ENCODE measurements around the gene UQCC3. TPM values are rescaled to one million over a fixed set of nuclear protein-coding genes. Genes with fewer than 3 reads are reported as not detected.

The UQCC3 gene
- total RNA-seq, 1 experiment from 2014 or later = 13.9 TPM

GRCh38 chr11:62721994-62722393 is 50.5 kb downstream of the UQCC3 start:
- no peak for DNase-seq (ENCODE audit: extremely low read depth, low read depth)

Small RNA genes lying within 50 kb of the gene (small RNA-seq; reads per million reads assigned to genes)
- 0 reads per million in 2 experiments for gene SNORA57

Other genes starting within 250 kb of the UQCC3 start
- 80.2 and 86.0 TPM in 2 replicates for gene AHNAK, start 124.9 kb upstream of the UQCC3 start, total RNA-seq (2014; rRNA removed; shearing (Covaris generic))
- gene EEF1G, start 97.8 kb upstream of the UQCC3 start, total RNA-seq (2014; rRNA removed; shearing (Covaris generic)) = 2,030 and 2,160 TPM in 2 replicates
- 6.3 and 6.4 TPM in 2 replicates for gene TUT1, start 80.2 kb upstream of the UQCC3 start, total RNA-seq (2014; rRNA removed; shearing (Covaris generic))
- gene MTA2, start 69.8 kb upstream of the UQCC3 start, total RNA-seq (2014; rRNA removed; shearing (Covaris generic)) = 67.7 and 79.0 TPM in 2 replicates
- gene EML3, start 58.9 kb upstream of the UQCC3 start, total RNA-seq (2014; rRNA removed; shearing (Covaris generic)) = 14.6 and 18.4 TPM in 2 replicates
- gene ROM1, start 58.4 kb upstream of the UQCC3 start, total RNA-seq (2014; rRNA removed; shearing (Covaris generic)) = 1.2 and 3.0 TPM in 2 replicates
- gene B3GAT3, start 49.7 kb upstream of the UQCC3 start, total RNA-seq (2014; rRNA removed; shearing (Covaris generic)) = 22.6 TPM in 2 replicates
- gene GANAB, start 25.1 kb upstream of the UQCC3 start, total RNA-seq (2014; rRNA removed; shearing (Covaris generic)) = 172 and 229 TPM in 2 replicates
- gene INTS5, start 18.4 kb upstream of the UQCC3 start, total RNA-seq (2014; rRNA removed; shearing (Covaris generic)) = 11.1 and 11.4 TPM in 2 replicates
- 61.6 and 69.1 TPM in 2 replicates for gene C11orf98, start 6.5 kb upstream of the UQCC3 start, total RNA-seq (2014; rRNA removed; shearing (Covaris generic))
- gene CSKMT, start 6.4 kb upstream of the UQCC3 start, total RNA-seq (2014; rRNA removed; shearing (Covaris generic)) = 8.8 and 11.5 TPM in 2 replicates
- 5.4 and 5.5 TPM in 2 replicates for gene LBHD1, start 594 bp downstream of the UQCC3 start, total RNA-seq (2014; rRNA removed; shearing (Covaris generic))
- 82.6 and 93.2 TPM in 2 replicates for gene UBXN1, start 7.4 kb downstream of the UQCC3 start, total RNA-seq (2014; rRNA removed; shearing (Covaris generic))
- gene LRRN4CL, start 17.9 kb downstream of the UQCC3 start, total RNA-seq (2014; rRNA removed; shearing (Covaris generic)) = 0.02 TPM in 1 of 2 replicates, not detected in the other
- gene BSCL2, start 35.8 kb downstream of the UQCC3 start, total RNA-seq (2014; rRNA removed; shearing (Covaris generic)) = 57.4 and 59.2 TPM in 2 replicates
- gene GNG3, start 36.0 kb downstream of the UQCC3 start, total RNA-seq (2014; rRNA removed; shearing (Covaris generic)) = 0.17 TPM in 1 of 2 replicates, not detected in the other
- 4.4 and 7.5 TPM in 2 replicates for gene HNRNPUL2, start 55.8 kb downstream of the UQCC3 start, total RNA-seq (2014; rRNA removed; shearing (Covaris generic))
- gene TTC9C, start 56.8 kb downstream of the UQCC3 start, total RNA-seq (2014; rRNA removed; shearing (Covaris generic)) = 25.8 and 28.8 TPM in 2 replicates
- 4.1 and 5.5 TPM in 2 replicates for gene ZBTB3, start 82.5 kb downstream of the UQCC3 start, total RNA-seq (2014; rRNA removed; shearing (Covaris generic))
- 79.6 and 88.3 TPM in 2 replicates for gene POLR2G, start 89.9 kb downstream of the UQCC3 start, total RNA-seq (2014; rRNA removed; shearing (Covaris generic))
- 10.5 and 11.9 TPM in 2 replicates for gene TAF6L, start 99.7 kb downstream of the UQCC3 start, total RNA-seq (2014; rRNA removed; shearing (Covaris generic))
- gene TMEM179B, start 115.7 kb downstream of the UQCC3 start, total RNA-seq (2014; rRNA removed; shearing (Covaris generic)) = 38.4 and 44.3 TPM in 2 replicates
- 21.4 and 25.9 TPM in 2 replicates for gene TMEM223, start 120.3 kb downstream of the UQCC3 start, total RNA-seq (2014; rRNA removed; shearing (Covaris generic))
- 18.7 and 28.7 TPM in 2 replicates for gene NXF1, start 133.8 kb downstream of the UQCC3 start, total RNA-seq (2014; rRNA removed; shearing (Covaris generic))
- gene STX5, start 160.4 kb downstream of the UQCC3 start, total RNA-seq (2014; rRNA removed; shearing (Covaris generic)) = 14.7 and 15.9 TPM in 2 replicates
- not detected in 2 replicates for gene TEX54, start 161.2 kb downstream of the UQCC3 start, total RNA-seq (2014; rRNA removed; shearing (Covaris generic))
- 64.7 and 71.2 TPM in 2 replicates for gene WDR74, start 167.9 kb downstream of the UQCC3 start, total RNA-seq (2014; rRNA removed; shearing (Covaris generic))
- gene SLC3A2, start 209.2 kb downstream of the UQCC3 start, total RNA-seq (2014; rRNA removed; shearing (Covaris generic)) = 449 and 464 TPM in 2 replicates
- not detected in 2 replicates for gene CHRM1, start 249.7 kb downstream of the UQCC3 start, total RNA-seq (2014; rRNA removed; shearing (Covaris generic))